PFSK-1 (cell line): ENCODE measurements around the gene VCPKMT.

ENCODE experiments used
- POLR2AphosphoS5 ChIP-seq: IDR thresholded peaks from 2 replicates; pipeline ENCODE4 v1.6.1; 2012; ENCODE audit warnings: low read depth, mild to moderate bottlenecking, control low read depth, low read length, moderate library complexity
- TAF1 ChIP-seq: IDR thresholded peaks from 2 replicates; pipeline ENCODE4 v1.6.1; 2012; ENCODE audit warnings: low read length, control low read depth, borderline replicate concordance; ENCODE audit not compliant: insufficient read depth
- TF ChIP-seq, protein P1 (sequence below), 2 experiments: IDR thresholded peaks; 2 replicates each; pipeline versions ENCODE4 v1.6.1 to v1.8.0; 2011 to 2012; ENCODE audit warnings: low read depth in 2 of 2, low read length in 2 of 2, control low read depth in 1 of 2, inconsistent platforms in 1 of 2, mild to moderate bottlenecking in 1 of 2, moderate library complexity in 1 of 2; ENCODE audit not compliant: insufficient read depth in 1 of 2

DNA sequence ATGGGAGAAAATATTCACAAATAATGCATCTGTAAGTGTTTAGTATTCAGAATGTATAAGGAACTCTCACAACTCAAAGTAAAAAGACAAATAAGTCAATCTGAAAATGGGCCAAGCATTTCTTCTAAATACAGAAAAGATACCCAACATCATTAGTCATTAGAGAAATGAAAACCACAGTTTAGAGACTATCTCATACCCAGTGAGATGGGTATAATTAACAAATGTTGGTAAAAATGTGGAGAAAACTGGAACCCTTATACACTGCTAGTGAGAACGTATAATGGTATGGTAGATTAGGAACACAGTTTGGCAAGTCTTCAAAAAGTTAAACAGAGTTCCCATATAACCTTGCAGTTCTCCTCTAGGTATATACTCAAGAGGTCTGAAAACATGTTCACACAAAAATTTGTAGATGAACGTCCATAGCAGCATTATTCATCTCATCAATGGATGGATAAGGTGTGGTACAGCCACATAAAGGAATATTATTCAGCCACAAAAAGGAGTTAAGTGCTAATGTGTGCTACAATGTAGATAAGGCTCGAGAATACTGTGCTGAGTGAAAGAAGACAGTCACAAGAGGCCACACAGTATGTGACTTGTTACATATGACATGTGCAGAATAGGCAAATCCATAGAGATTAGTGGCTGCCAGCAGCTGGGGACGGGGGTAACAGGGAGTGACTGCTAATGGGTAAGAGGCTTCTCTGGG lies 5.9 kb downstream of the VCPKMT start:
- no peak for TF ChIP-seq TAF1
- TF ChIP-seq, protein P1, sequence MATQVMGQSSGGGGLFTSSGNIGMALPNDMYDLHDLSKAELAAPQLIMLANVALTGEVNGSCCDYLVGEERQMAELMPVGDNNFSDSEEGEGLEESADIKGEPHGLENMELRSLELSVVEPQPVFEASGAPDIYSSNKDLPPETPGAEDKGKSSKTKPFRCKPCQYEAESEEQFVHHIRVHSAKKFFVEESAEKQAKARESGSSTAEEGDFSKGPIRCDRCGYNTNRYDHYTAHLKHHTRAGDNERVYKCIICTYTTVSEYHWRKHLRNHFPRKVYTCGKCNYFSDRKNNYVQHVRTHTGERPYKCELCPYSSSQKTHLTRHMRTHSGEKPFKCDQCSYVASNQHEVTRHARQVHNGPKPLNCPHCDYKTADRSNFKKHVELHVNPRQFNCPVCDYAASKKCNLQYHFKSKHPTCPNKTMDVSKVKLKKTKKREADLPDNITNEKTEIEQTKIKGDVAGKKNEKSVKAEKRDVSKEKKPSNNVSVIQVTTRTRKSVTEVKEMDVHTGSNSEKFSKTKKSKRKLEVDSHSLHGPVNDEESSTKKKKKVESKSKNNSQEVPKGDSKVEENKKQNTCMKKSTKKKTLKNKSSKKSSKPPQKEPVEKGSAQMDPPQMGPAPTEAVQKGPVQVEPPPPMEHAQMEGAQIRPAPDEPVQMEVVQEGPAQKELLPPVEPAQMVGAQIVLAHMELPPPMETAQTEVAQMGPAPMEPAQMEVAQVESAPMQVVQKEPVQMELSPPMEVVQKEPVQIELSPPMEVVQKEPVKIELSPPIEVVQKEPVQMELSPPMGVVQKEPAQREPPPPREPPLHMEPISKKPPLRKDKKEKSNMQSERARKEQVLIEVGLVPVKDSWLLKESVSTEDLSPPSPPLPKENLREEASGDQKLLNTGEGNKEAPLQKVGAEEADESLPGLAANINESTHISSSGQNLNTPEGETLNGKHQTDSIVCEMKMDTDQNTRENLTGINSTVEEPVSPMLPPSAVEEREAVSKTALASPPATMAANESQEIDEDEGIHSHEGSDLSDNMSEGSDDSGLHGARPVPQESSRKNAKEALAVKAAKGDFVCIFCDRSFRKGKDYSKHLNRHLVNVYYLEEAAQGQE (IDR thresholded peaks at IDR 0.05; ENCODE audit: insufficient read depth in 1 of 2, low read depth in 2 of 2, low read length in 2 of 2): no peak
- no peak for TF ChIP-seq POLR2AphosphoS5
